HG02642 (cell line): ENCODE measurements around the gene NOTCH2NLA.
"Not testable (repeated sequence)": the region's sequence is repeated elsewhere in the genome, so short reads cannot be mapped to it uniquely, and the experiment has no call there.

ENCODE experiments used
- ATAC-seq: cut with Tn5 transposase; IDR thresholded peaks from one replicate; pipeline ENCODE4 v1.9.1; 2021; ENCODE audit warnings: mild to moderate bottlenecking; ENCODE audit not compliant: unreplicated experiment, poor library complexity

NOTCH2NLA gene

DNA sequence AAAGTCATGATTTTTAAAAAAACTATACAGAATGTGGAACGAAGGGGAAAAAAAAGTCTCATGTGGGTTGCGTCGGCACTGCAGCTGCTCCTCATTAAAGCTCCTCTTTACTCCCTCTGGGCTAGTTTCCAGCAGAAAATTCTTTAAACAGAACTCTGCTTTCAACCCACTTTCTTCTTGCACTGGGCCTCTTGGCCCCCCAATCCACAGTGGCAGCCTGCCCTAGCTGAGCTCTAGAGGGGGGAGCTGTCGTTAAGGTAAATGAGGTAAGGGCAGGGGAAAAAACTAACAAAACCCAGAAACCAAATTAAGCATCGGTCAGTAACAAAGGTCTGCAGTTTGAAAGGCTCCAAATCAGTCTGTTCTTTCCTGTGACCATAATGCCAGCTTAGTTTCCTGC, 54.3 kb downstream of the NOTCH2NLA start:
- ATAC-seq: not testable (repeated sequence)

DNA sequence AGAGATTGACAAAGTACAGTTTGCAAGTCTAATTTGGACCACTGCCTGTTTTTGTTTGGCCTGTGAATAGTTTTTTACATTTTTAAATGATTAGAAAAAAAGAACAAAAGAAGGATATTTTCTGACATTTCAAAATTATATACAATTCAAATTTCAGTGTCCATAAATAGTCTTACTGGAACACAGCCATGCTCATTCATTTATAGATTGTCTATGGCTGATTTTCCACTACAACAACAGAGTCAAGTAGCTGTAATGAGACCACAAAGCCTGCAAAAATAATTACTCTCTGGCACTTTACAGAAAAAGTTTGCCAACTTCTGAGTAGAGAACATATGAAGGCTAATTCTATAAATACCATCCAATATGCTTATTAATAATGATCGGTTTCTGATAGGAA, 61.1 kb downstream of the NOTCH2NLA start:
- not testable (repeated sequence) for ATAC-seq

DNA sequence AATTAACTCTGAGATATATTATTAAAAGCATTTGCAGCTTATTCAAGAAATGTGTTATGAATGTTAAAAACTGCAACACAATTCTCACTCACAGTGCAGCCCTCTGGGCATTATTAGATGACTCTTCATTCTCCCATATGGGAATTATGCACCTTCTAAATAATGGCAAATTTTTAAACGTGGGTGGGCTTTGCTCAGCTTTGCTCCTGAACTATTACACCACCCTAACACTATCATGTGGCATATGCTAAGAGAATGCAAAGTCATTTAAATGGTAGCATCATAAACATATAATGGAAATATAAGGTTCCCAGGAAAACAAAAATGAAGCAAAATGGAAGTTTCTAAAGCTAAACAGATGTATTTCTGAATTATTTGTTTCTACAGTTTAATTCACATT, 61.5 kb downstream of the NOTCH2NLA start:
- ATAC-seq: not testable (repeated sequence)

DNA sequence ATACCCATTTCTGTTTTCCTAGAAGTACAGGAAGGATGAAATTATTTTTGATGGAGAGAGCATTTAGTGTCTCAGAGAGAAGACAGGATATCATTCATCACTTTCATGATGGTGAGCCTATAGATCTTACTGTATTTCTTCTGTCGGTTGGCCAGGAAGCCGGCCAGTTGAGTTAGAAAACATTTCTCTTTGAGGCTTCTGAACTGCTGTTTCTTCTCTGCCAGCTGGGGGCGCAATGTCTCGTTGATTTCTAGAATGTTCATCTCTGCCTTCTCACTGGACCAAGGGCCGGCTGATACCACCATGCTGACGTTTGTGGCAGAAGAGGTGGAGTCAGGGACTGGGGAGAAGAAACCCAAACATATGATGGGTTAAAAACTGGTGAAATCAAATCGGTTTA, 84.4 kb downstream of the NOTCH2NLA start, which contains the start of gene NBPF10:
TSS of gene NBPF10 (minus strand) at position 340 of the 400 bp plus-strand sequence. CDS start at position 305, 35 bp downstream.
- not testable (repeated sequence) for ATAC-seq
